Glomerular visceral epithelial cell (primary cell): ENCODE data around the gene RNASET2.
"Not testable (repeated sequence)": the region's sequence is repeated elsewhere in the genome, so short reads cannot be mapped to it uniquely, and the experiment has no call there.

ENCODE experiments used
- DNase-seq: peaks from one replicate; pipeline ENCODE4 v3.0.0-alpha.2; 2016; ENCODE audit errors: extremely low spot score

RNASET2 gene

GRCh38 chr6:166927935-166928643, 28.3 kb downstream of the RNASET2 start:
- no peak for DNase-seq

- DNase-seq: no peak
Measured at GRCh38 chr6:166927240-166927934, 29.0 kb downstream of the RNASET2 start.

- no peak for DNase-seq
Measured at GRCh38 chr6:166926748-166927147, 29.6 kb downstream of the RNASET2 start.

GRCh38 chr6:166925141-166925996, 31.0 kb downstream of the RNASET2 start:
- DNase-seq: no peak

- DNase-seq: no peak
Measured at GRCh38 chr6:166924531-166924930, 31.8 kb downstream of the RNASET2 start.

GRCh38 chr6:166922937-166923336, 33.4 kb downstream of the RNASET2 start:
- DNase-seq: no peak

GRCh38 chr6:166921570-166921969, 34.8 kb downstream of the RNASET2 start:
- DNase-seq: no peak

GRCh38 chr6:166916824-166917223, 39.5 kb downstream of the RNASET2 start:
- no peak for DNase-seq

- not testable (repeated sequence) for DNase-seq
Measured at GRCh38 chr6:166915484-166915883, 40.9 kb downstream of the RNASET2 start.

- DNase-seq: not testable (repeated sequence)
Measured at GRCh38 chr6:166914952-166915351, 41.4 kb downstream of the RNASET2 start.

- no peak for DNase-seq
Measured at GRCh38 chr6:166911248-166911677, 45.1 kb downstream of the RNASET2 start.

GRCh38 chr6:166910601-166911000, 45.7 kb downstream of the RNASET2 start:
- DNase-seq: no peak

- no peak for DNase-seq
Measured at GRCh38 chr6:166908811-166909210, 47.5 kb downstream of the RNASET2 start.

GRCh38 chr6:166907871-166908806, 48.2 kb downstream of the RNASET2 start:
- no peak for DNase-seq

- no peak for DNase-seq
Measured at GRCh38 chr6:166907373-166907841, 48.9 kb downstream of the RNASET2 start.

GRCh38 chr6:166906376-166907044, 49.8 kb downstream of the RNASET2 start:
- no peak for DNase-seq

GRCh38 chr6:166905505-166906134, 50.7 kb downstream of the RNASET2 start:
- DNase-seq: no peak

- DNase-seq: no peak
Measured at GRCh38 chr6:166905013-166905412, 51.3 kb downstream of the RNASET2 start.

- DNase-seq: no peak
Measured at GRCh38 chr6:166904101-166904746, 52.1 kb downstream of the RNASET2 start.

GRCh38 chr6:166903500-166903899, 52.9 kb downstream of the RNASET2 start:
- no peak for DNase-seq
